Tibial nerve (tissue), 4 donors: Measurements from ENCODE around the gene GPC4. TPM values are rescaled to one million over a fixed set of nuclear protein-coding genes. Genes with fewer than 3 reads are reported as not detected.

Source experiments
- DNase-seq, 2 donors: peaks; one replicate each; pipeline ENCODE4 v3.0.0-alpha.2; 2019; ENCODE audit warnings: low spot score in 2 of 2
- H3K27ac ChIP-seq, 4 donors: fragments of 200-600 bp; sonication (generic) in 3 of 4; one replicate each; pipeline ENCODE4 v1.5.1; 2017 to 2019; ENCODE audit warnings: mild to moderate bottlenecking in 1 of 4
- H3K27me3 ChIP-seq, 2 donors: fragments of 200-600 bp; sonication (generic) in 1 of 2; one replicate each; pipeline versions ENCODE4 v1.5.1 to v1.6.0; 2017 to 2019
- H3K36me3 ChIP-seq, 3 donors: fragments of 200-600 bp; sonication (generic); one replicate each; pipeline ENCODE4 v1.5.1; 2018 to 2019
- H3K4me1 ChIP-seq, 4 donors: fragments of 200-600 bp; sonication (generic) in 3 of 4; one replicate each; pipeline ENCODE4 v1.5.1; 2017 to 2019
- H3K4me3 ChIP-seq, 4 donors: fragments of 200-600 bp; sonication (generic) in 3 of 4; one replicate each; pipeline ENCODE4 v1.5.1; 2017 to 2019; ENCODE audit warnings: mild to moderate bottlenecking in 1 of 4, moderate library complexity in 1 of 4
- H3K9me3 ChIP-seq, 4 donors: fragments of 200-600 bp; sonication (generic) in 3 of 4; one replicate each; pipeline ENCODE4 v1.5.1; 2017 to 2019
- EP300 ChIP-seq, 2 donors: sonication (generic); formaldehyde crosslinking; IDR thresholded peaks; one replicate each; pipeline ENCODE4 v1.6.1; 2017; ENCODE audit warnings: antibody characterized with exemption in 2 of 2, mild to moderate bottlenecking in 1 of 2
- POLR2A ChIP-seq, 2 donors: fragments of 450-650 bp; IDR thresholded peaks; one replicate each; pipeline ENCODE4 v1.6.1; 2017; ENCODE audit warnings: antibody characterized with exemption in 2 of 2, mild to moderate bottlenecking in 2 of 2, moderate library complexity in 2 of 2
- WGBS, 2 donors: methylation state at CpG; one replicate each; pipeline ENCODE4 v1.1.5; 2018; 5-methylcytosine and 5-hydroxymethylcytosine counted together
- total RNA-seq, 4 donors: library from RNA; depleted of rRNA; stranded (reverse); fragments of >200 nt; gene quantifications; one replicate each; pipeline ENCODE4 v1.1.0, GENCODE V29; 2016
- TF ChIP-seq, protein P1 (sequence below), 5 experiments: fragments of 200-600 bp in 3 of 5; fragments of 450-650 bp in 2 of 5; sonication (generic) in 3 of 5; IDR thresholded peaks; one replicate each; pipeline ENCODE4 v1.5.1; 2016 to 2019; ENCODE audit warnings: antibody characterized with exemption in 5 of 5, mild to moderate bottlenecking in 3 of 5, moderate library complexity in 2 of 5

Gene GPC4
- total RNA-seq, 4 donors from 2014 or later: 13.2 to 29.1 (median 25.5) TPM

DNA sequence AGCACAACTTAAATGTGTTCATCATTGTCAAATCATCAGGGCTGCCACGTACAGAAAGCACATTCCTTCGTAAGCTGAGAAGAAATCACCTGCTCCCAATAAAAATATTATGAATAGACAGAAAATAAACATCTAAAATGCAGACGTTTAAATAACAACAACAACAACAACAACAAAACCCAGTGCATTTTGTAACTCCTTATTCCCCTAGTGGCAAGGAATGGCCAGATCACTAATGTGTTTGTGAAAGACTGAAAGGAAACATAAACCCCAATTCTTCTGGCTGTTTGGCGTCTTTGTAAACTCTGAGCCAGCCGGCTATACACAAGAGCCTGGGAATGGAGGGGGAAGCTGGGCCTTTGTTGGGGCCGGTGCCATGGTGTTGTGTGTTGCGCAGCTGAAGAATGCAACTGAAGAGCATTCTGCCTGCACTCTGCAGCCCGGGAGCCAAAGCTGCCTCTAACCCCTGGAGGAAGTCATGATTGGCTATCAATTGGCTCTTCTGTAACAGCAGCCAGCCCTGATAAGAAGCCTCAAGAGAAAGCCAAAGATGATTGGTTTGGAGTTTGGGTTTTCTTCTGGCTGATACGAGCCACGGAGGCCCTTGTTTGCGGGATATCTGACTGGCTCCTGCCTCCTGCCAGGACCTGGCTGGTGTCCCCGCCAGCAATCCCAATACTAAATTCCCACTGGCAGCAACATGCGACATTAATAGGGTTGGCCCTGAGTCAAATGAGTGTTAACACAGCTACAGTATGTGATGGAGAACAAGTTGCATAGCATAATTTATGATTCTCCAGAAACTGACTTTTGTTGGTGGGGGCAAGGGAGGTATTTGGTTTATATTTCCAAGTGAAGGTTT is 107.4 kb downstream of the GPC4 start:
- H3K27me3 ChIP-seq: peaks cover 0 to 10% of the 10 kb centered on the region in 2 donors
- TF ChIP-seq EP300 (IDR thresholded peaks at IDR 0.05) (peak in 1 of 2 donors; percentile 20), POLR2A (IDR thresholded peaks at IDR 0.05) (no peak)
- TF ChIP-seq, protein P1, sequence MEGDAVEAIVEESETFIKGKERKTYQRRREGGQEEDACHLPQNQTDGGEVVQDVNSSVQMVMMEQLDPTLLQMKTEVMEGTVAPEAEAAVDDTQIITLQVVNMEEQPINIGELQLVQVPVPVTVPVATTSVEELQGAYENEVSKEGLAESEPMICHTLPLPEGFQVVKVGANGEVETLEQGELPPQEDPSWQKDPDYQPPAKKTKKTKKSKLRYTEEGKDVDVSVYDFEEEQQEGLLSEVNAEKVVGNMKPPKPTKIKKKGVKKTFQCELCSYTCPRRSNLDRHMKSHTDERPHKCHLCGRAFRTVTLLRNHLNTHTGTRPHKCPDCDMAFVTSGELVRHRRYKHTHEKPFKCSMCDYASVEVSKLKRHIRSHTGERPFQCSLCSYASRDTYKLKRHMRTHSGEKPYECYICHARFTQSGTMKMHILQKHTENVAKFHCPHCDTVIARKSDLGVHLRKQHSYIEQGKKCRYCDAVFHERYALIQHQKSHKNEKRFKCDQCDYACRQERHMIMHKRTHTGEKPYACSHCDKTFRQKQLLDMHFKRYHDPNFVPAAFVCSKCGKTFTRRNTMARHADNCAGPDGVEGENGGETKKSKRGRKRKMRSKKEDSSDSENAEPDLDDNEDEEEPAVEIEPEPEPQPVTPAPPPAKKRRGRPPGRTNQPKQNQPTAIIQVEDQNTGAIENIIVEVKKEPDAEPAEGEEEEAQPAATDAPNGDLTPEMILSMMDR (IDR thresholded peaks at IDR 0.05): peak in 2 of 5 experiments; percentile 14 to 17
- no peaks in the 10 kb centered on the region for H3K36me3 ChIP-seq
- H3K4me3 ChIP-seq: no peak overlapping the region
- H3K9me3 ChIP-seq: no peaks in the 10 kb centered on the region
- DNase-seq: no peak
- H3K27ac ChIP-seq: peak overlapping the region in 1 of 4 donors; percentile 22
- WGBS, 2 donors: 27 to 30% methylated on average over 9 to 13 of the region's 13 CpGs
- H3K4me1 ChIP-seq: peaks cover 0 to 12% (median 3%) of the 10 kb centered on the region in 4 donors

DNA sequence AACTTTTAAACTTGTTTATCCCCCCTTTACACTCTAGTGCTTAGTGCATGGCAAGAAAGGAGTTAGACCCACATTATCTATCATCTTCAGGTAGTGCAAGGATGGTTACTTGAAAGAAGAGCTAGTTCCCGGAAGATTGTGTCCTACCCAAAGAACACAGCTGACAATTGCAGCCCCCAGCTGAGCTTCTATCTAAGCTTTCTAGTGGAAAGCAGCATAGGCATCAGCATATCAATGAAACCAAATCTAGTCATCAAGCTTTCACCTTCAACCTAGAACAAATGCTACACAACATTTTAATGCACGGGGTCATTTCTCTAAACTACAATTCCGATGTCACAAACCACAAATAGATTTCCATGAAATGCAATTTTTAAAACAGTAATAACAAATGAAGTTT is 108.2 kb downstream of the GPC4 start:
- 46% methylated on average over 3 of the region's 3 CpGs for whole genome bisulfite sequencing, 2 donors
- H3K9me3 ChIP-seq: no peaks in the 10 kb centered on the region
- no peak for DNase-seq
- peaks cover 0 to 12% (median 3%) of the 10 kb centered on the region in 4 donors for H3K4me1 ChIP-seq
- no peaks in the 10 kb centered on the region for H3K36me3 ChIP-seq
- peak overlapping the region in 1 of 4 donors; percentile 22 for H3K27ac ChIP-seq
- H3K4me3 ChIP-seq: no peak overlapping the region
- peaks cover 0 to 3% of the 10 kb centered on the region in 2 donors for H3K27me3 ChIP-seq
- TF ChIP-seq EP300 (IDR thresholded peaks at IDR 0.05): no peak
- TF ChIP-seq POLR2A (IDR thresholded peaks at IDR 0.05): no peak
- TF ChIP-seq, protein P1 (IDR thresholded peaks at IDR 0.05): no peak

DNA sequence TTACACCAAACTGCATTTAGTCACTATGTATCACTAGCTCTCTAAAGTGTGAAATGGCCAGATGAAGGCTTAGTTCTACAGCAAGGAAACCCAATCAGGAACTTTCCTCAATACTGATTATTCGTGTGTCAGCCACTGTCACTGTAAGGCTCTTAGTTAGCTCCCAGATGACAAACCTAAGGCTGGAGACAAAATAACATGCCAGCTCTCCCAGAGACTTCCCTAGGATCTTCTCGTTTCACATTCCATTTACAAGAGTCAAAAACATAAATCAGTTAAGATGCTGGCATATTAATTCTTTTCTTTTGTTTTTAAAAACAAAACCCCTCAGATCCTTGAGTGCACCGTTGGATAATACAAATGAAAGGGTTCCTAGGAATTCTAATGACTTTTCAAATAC is 109.0 kb downstream of the GPC4 start:
- Histone ChIP-seq H3K27me3 (no peaks in the 10 kb centered on the region), H3K27ac (no peak overlapping the region), H3K36me3 (no peaks in the 10 kb centered on the region), H3K9me3 (no peaks in the 10 kb centered on the region), H3K4me1 (peaks cover 0 to 12% (median 3%) of the 10 kb centered on the region in 4 donors), H3K4me3 (no peak overlapping the region)
- no peak for DNase-seq
- TF ChIP-seq POLR2A (IDR thresholded peaks at IDR 0.05): no peak
- TF ChIP-seq, protein P1 (IDR thresholded peaks at IDR 0.05): no peak
- TF ChIP-seq EP300 (IDR thresholded peaks at IDR 0.05): no peak
- WGBS, 2 donors: 51 to 52% methylated on average over 3 of the region's 3 CpGs

DNA sequence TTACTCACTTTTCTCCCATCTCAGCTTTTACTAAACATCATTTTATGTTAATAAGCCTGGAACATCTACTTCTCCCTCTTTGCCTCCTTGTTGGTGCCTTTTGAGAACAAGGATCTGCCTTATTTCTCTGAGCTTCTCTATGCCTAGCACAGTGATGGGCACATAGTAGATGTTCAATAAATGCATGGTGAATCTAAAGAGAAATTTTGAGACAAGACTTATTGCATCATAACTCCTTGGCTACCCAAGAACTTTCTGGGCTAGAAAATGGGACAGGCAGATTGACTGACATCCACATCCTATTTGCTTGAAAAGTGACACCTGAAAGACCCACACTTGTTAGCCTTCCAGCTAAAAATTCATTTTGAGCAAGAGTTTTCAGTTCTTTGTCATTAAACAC is 109.9 kb downstream of the GPC4 start:
- no peak for DNase-seq
- Histone ChIP-seq H3K4me1 (peaks cover 0 to 12% (median 3%) of the 10 kb centered on the region in 4 donors), H3K9me3 (no peaks in the 10 kb centered on the region), H3K36me3 (no peaks in the 10 kb centered on the region), H3K4me3 (no peak overlapping the region), H3K27me3 (no peaks in the 10 kb centered on the region), H3K27ac (no peak overlapping the region)
- TF ChIP-seq POLR2A (IDR thresholded peaks at IDR 0.05) (no peak), EP300 (IDR thresholded peaks at IDR 0.05) (no peak)
- TF ChIP-seq, protein P1 (IDR thresholded peaks at IDR 0.05): no peak

DNA sequence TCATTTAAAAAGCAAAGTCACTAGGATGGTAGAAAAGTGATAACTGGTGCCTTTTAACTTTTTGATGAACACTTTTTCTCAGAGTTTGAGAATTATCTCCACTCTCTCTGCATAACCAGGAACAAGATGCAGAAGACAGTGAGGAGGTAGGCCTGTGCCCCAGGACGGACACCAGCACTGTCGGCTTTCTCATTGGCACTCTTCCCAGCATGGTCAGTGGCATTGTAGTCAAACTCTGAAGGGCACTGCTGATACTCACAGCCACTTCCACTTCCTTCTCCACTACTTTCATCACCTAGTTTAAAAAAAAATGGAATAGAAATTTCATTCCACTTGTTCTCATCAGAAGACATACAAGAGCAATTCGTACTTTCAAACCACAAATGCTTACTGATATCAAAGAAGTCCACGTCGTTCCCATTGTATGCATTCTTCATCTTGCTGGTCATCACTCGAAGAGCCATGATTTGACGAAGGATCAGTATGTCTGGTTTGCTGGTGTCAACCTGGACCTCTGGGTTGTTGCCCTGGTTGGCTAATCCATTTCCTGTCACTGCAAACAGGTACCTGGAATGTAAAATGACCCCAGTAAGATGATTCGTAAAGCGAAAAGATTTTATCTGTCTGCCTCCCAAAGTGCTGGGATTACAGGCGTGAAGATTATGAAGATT is 112.4 kb downstream of the GPC4 start:
- DNase-seq: no peak
- WGBS, 2 donors: 84 to 89% methylated on average over 10 of the region's 10 CpGs
- no peak overlapping the region for H3K4me3 ChIP-seq

More for the DNA sequence above, 112.4 kb downstream of the GPC4 start:
- no peaks in the 10 kb centered on the region for H3K36me3 ChIP-seq
- H3K27me3 ChIP-seq: no peaks in the 10 kb centered on the region
- H3K27ac ChIP-seq: no peak overlapping the region
- no peaks in the 10 kb centered on the region for H3K4me1 ChIP-seq
- TF ChIP-seq POLR2A (IDR thresholded peaks at IDR 0.05) (no peak), EP300 (IDR thresholded peaks at IDR 0.05) (no peak)
- TF ChIP-seq, protein P1 (IDR thresholded peaks at IDR 0.05): no peak
- H3K9me3 ChIP-seq: no peaks in the 10 kb centered on the region
